CD4-positive, alpha-beta memory T cell (primary cell): Measurements from ENCODE around the gene CTNNA1. TPM values are rescaled to one million over a fixed set of nuclear protein-coding genes. Genes with fewer than 3 reads are reported as not detected.

Experiments used
- CTCF ChIA-PET: fragments of 350-600 bp; sonication (Branson Sonifier 250); formaldehyde crosslinking; loops from one replicate; lab custom pipeline; 2021; ENCODE audit warnings: inconsistent platforms; ENCODE audit not compliant: partially characterized antibody; lab: Charles Lee
- POLR2A ChIA-PET: fragments of 350-600 bp; sonication (Branson Sonifier 250); formaldehyde crosslinking; loops from one replicate; lab custom pipeline; 2021; ENCODE audit not compliant: partially characterized antibody; lab: Charles Lee
- DNase-seq, 5 donors: peaks; one replicate each; pipeline versions ENCODE4 v3.0.0 to v3.0.0-alpha.2; 2020 to 2022; ENCODE audit warnings: mixed read lengths in 1 of 5
- H3K27ac ChIP-seq: one replicate; pipeline ENCODE4 v1.7.0; 2013; ENCODE audit warnings: low read depth, low read length
- H3K27me3 ChIP-seq: 2 replicates; pipeline ENCODE4 v1.7.0; 2013; ENCODE audit warnings: mild to moderate bottlenecking, low read length, moderate library complexity; ENCODE audit not compliant: insufficient read depth
- H3K36me3 ChIP-seq: 2 replicates; pipeline ENCODE4 v1.7.0; 2013; ENCODE audit warnings: mild to moderate bottlenecking, low read length, moderate library complexity; ENCODE audit not compliant: insufficient read depth
- H3K4me1 ChIP-seq: 2 replicates; pipeline ENCODE4 v1.7.0; 2013; ENCODE audit warnings: mild to moderate bottlenecking, low read length, moderate library complexity; ENCODE audit not compliant: insufficient read depth
- H3K4me3 ChIP-seq, 2 donors: one replicate each; pipeline ENCODE4 v1.7.0; 2013; ENCODE audit warnings: low read length in 2 of 2, mild to moderate bottlenecking in 1 of 2
- H3K9me3 ChIP-seq, 2 donors: one replicate each; pipeline ENCODE4 v1.7.0; 2013; ENCODE audit warnings: low read length in 2 of 2, control low read depth in 1 of 2; ENCODE audit not compliant: control insufficient read depth in 1 of 2
- H3K27ac Mint-ChIP-seq, 7 donors: one replicate each; pipeline ENCODE4 v1.8.0; 2020 to 2021; ENCODE audit warnings: mixed read lengths in 7 of 7, mild to moderate bottlenecking in 6 of 7, inconsistent platforms in 3 of 7, moderate library complexity in 3 of 7
- H3K27me3 Mint-ChIP-seq, 2 donors: one replicate each; pipeline ENCODE4 v1.8.0; 2020 to 2021; ENCODE audit warnings: mixed read lengths in 2 of 2
- H3K36me3 Mint-ChIP-seq, 2 donors: one replicate each; pipeline ENCODE4 v1.8.0; 2020 to 2021; ENCODE audit warnings: mixed read lengths in 2 of 2, inconsistent platforms in 1 of 2, mild to moderate bottlenecking in 1 of 2
- H3K4me1 Mint-ChIP-seq, 4 donors: one replicate each; pipeline ENCODE4 v1.8.0; 2020 to 2021; ENCODE audit warnings: mixed read lengths in 4 of 4, mild to moderate bottlenecking in 1 of 4
- H3K4me3 Mint-ChIP-seq, 8 donors: one replicate each; pipeline ENCODE4 v1.8.0; 2020 to 2021; ENCODE audit warnings: mixed read lengths in 8 of 8, mild to moderate bottlenecking in 7 of 8, moderate library complexity in 6 of 8, inconsistent platforms in 3 of 8
- H3K9me3 Mint-ChIP-seq, 8 donors: one replicate each; pipeline ENCODE4 v1.8.0; 2020 to 2021; ENCODE audit warnings: mixed read lengths in 8 of 8, mild to moderate bottlenecking in 5 of 8, inconsistent platforms in 3 of 8, moderate library complexity in 1 of 8
- intact Hi-C: fragments of 100-400 bp; cut with micrococcal nuclease; formaldehyde crosslinking; loops from one replicate; pipeline ENCODE4 v1.15.1; 2023
- polyA plus RNA-seq, 2 donors: library from polyadenylated mRNA; unstranded; fragments of 300-500 nt; fragmentation: Illumina TruSeq; gene quantifications; one replicate each; pipeline ENCODE4 v1.2.3, GENCODE V29; 2021
- total RNA-seq, 2 experiments: library from RNA; stranded (reverse); gene quantifications; one replicate each; pipeline ENCODE4 v1.2.3, GENCODE V29; 2021

The CTNNA1 gene
- total and polyA plus RNA-seq, 4 experiments from 2014 or later, result 10.1 to 26.1 (median 17.4) TPM

DNA sequence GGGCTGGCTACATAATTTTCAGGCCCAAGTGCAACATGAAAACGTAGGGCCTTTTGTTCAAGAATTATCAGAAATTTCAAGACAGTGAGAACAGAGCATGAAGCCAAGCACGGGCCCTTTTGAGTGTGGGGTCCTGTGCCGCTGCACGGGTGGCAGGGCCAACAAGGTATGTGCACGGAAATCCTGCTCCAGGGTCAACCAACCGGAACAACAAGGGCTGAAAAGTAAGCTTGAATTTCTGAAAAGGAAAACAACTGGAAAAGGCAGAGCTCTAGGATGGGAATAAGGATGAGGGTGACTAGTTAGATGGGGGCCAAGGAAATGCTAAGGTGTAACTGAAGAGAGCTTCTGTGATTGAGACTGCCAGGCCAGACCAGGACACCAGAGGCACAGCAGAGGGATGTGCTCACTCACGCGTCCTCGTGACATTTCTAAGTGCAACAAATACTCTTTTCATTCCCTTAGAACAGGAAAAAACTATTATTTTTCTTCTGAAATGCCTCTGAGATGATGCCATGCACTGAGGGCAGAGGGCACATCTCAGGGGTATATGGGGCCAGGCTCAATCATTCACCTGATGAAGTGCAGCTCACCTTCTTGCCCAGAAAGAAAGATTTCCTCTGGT, 202.6 kb downstream of the CTNNA1 start:
- no peaks in the 10 kb centered on the region for H3K36me3 ChIP-seq
- Mint-ChIP-seq H3K4me3 (no peak overlapping the region), H3K27ac (no peak overlapping the region), H3K27me3 (no peaks in the 10 kb centered on the region), H3K4me1 (peaks cover 12 to 22% (median 17%) of the 10 kb centered on the region in 4 donors), H3K36me3 (peaks cover 0 to 3% of the 10 kb centered on the region in 2 donors), H3K9me3 (no peaks in the 10 kb centered on the region)
- no peaks in the 10 kb centered on the region for H3K9me3 ChIP-seq
- no peaks in the 10 kb centered on the region for H3K27me3 ChIP-seq
- POLR2A ChIA-PET, result no interaction called here
- CTCF ChIA-PET, result no interaction called here
- H3K4me1 ChIP-seq, result peaks cover 18% of the 10 kb centered on the region
- no peak overlapping the region for H3K27ac ChIP-seq
- intact Hi-C loops, result no loop called here
- DNase-seq, result no peak
- no peak overlapping the region for H3K4me3 ChIP-seq

DNA sequence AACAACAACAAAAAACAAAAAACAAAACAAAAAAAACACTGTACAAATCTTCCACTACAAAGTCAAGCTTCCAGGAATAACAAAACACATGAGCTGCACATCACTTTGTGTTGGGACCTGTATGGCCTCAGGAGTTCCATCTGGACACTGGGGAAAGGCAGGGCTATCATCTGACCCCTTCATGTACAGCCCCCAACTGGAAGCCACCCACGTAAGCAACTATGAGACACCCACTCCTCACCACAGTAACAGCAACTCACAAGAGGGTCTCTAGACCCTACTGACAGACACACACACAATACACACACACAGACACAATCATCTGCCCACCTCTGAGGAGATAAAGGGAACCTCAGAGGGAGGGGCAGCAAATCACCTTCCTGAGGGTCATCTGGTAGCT, 203.6 kb downstream of the CTNNA1 start:
- Histone ChIP-seq H3K4me3 (no peak overlapping the region), H3K27ac (no peak overlapping the region), H3K4me1 (peaks cover 18% of the 10 kb centered on the region), H3K9me3 (no peaks in the 10 kb centered on the region), H3K27me3 (no peaks in the 10 kb centered on the region), H3K36me3 (no peaks in the 10 kb centered on the region)
- intact Hi-C loops, result no loop called here
- peaks cover 12 to 22% (median 17%) of the 10 kb centered on the region in 4 donors for H3K4me1 Mint-ChIP-seq
- no peaks in the 10 kb centered on the region for H3K9me3 Mint-ChIP-seq
- H3K27ac Mint-ChIP-seq, result no peak overlapping the region
- ChIA-PET CTCF (no interaction called here), POLR2A (no interaction called here)
- no peak for DNase-seq
- no peak overlapping the region for H3K4me3 Mint-ChIP-seq
- H3K36me3 Mint-ChIP-seq, result no peaks in the 10 kb centered on the region
- H3K27me3 Mint-ChIP-seq, result no peaks in the 10 kb centered on the region

DNA sequence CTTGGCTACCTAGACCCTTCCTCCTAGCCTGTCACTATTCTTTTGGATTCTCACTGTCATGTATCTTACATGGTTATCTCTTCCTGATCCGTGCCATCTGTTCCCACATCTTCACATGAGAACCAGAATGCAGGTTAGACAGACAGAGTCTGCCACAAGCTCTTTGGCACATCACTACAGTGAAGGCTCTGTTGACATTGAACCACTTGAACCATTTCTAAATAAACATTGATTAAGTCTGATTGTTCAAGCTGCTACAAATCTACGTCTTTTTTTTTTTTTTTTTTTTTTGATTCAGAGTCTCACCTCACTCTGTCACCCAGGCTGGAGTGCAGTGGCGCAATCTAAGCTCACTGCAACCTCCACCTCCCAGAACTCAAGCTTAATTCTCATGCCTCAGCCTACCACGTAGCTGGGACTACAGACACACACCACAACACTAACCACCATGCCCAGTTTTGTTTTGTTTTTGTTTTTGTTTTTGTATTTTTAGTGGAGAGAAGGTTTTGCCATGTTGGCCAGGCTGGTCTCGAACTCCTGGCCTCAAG, 207.0 kb downstream of the CTNNA1 start:
- H3K36me3 ChIP-seq, result no peaks in the 10 kb centered on the region
- H3K4me3 ChIP-seq, result no peak overlapping the region
- Mint-ChIP-seq H3K9me3 (no peaks in the 10 kb centered on the region), H3K4me1 (peaks cover 0 to 2% (median under 1%) of the 10 kb centered on the region in 4 donors), H3K36me3 (no peaks in the 10 kb centered on the region), H3K27ac (no peak overlapping the region), H3K27me3 (no peaks in the 10 kb centered on the region), H3K4me3 (no peak overlapping the region)
- H3K27ac ChIP-seq, result no peak overlapping the region
- CTCF ChIA-PET, result interaction anchor here (1.8 kb wide), 1 partner anchor 12 kb away, joined by 4 read pairs; no protein-coding TSS in a partner anchor
- intact Hi-C loops, result no loop called here
- H3K4me1 ChIP-seq, result no peaks in the 10 kb centered on the region
- H3K27me3 ChIP-seq, result no peaks in the 10 kb centered on the region
- no peak for DNase-seq
- POLR2A ChIA-PET, result no interaction called here
- no peaks in the 10 kb centered on the region for H3K9me3 ChIP-seq

DNA sequence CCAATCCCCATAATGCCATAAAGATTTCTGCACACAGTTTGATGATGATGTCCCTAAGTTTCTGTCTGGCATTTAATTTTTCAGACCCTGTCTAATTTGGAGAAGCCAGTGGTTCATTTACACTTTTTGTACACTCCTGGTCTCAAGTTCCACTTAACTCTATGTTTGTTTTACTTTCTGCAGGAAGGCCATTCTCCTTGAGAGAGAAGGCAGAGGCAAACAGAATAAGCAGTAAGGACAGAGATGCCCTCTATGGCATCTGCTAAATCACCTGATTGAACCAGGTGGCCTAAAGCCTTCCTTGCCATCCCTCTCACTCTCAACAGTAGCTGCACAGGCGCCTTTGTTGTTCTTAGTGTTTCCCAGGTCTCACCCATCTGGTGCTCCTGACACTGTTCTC, 208.0 kb downstream of the CTNNA1 start:
- intact Hi-C loops, result no loop called here
- CTCF ChIA-PET, result no interaction called here
- POLR2A ChIA-PET, result no interaction called here
- DNase-seq, result no peak
- H3K4me1 ChIP-seq, result no peaks in the 10 kb centered on the region
- H3K36me3 Mint-ChIP-seq, result no peaks in the 10 kb centered on the region
- no peak overlapping the region for H3K27ac ChIP-seq
- H3K9me3 ChIP-seq, result no peaks in the 10 kb centered on the region
- peak overlapping the region in 1 of 7 donors; percentile 60 for H3K27ac Mint-ChIP-seq
- H3K9me3 Mint-ChIP-seq, result no peaks in the 10 kb centered on the region
- H3K4me3 ChIP-seq, result no peak overlapping the region
- H3K27me3 Mint-ChIP-seq, result no peaks in the 10 kb centered on the region
- H3K36me3 ChIP-seq, result no peaks in the 10 kb centered on the region
- peak overlapping the region in 1 of 8 donors; percentile 1 for H3K4me3 Mint-ChIP-seq
- no peaks in the 10 kb centered on the region for H3K27me3 ChIP-seq
- H3K4me1 Mint-ChIP-seq, result peaks cover 0 to 2% (median under 1%) of the 10 kb centered on the region in 4 donors

DNA sequence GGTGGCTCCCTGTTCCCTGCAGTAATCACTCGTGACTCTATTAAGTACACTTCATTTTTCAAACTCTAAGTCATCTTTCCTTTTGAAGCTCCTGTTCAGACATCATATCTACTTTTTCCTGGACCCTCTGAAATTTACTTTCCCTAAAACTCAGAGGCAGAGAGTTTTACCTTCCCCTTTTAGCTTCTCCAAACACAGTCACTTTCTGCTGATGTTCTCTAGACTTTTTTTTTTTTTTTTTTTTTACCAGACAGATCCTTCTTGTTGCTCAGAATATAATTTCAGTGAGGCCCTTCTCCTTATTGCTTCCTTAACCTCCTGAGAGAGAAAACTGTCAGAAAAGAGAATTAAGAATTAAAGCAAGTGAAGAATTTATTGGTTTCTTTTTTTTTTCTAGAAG, 208.5 kb downstream of the CTNNA1 start:
- Mint-ChIP-seq H3K9me3 (no peaks in the 10 kb centered on the region), H3K4me3 (no peak overlapping the region), H3K27me3 (no peaks in the 10 kb centered on the region), H3K27ac (peak overlapping the region in 2 of 7 donors; percentile 38 to 60), H3K4me1 (peaks cover 0 to 2% (median under 1%) of the 10 kb centered on the region in 4 donors), H3K36me3 (no peaks in the 10 kb centered on the region)
- no peaks in the 10 kb centered on the region for H3K9me3 ChIP-seq
- no peak overlapping the region for H3K27ac ChIP-seq
- H3K36me3 ChIP-seq, result no peaks in the 10 kb centered on the region
- intact Hi-C loops, result no loop called here
- ChIA-PET POLR2A (no interaction called here), CTCF (interaction anchor here (1.4 kb wide), 1 partner anchor 8 kb away, joined by 3 read pairs; no protein-coding TSS in a partner anchor)
- no peak overlapping the region for H3K4me3 ChIP-seq
- H3K4me1 ChIP-seq, result no peaks in the 10 kb centered on the region
- no peak for DNase-seq
- no peaks in the 10 kb centered on the region for H3K27me3 ChIP-seq

DNA sequence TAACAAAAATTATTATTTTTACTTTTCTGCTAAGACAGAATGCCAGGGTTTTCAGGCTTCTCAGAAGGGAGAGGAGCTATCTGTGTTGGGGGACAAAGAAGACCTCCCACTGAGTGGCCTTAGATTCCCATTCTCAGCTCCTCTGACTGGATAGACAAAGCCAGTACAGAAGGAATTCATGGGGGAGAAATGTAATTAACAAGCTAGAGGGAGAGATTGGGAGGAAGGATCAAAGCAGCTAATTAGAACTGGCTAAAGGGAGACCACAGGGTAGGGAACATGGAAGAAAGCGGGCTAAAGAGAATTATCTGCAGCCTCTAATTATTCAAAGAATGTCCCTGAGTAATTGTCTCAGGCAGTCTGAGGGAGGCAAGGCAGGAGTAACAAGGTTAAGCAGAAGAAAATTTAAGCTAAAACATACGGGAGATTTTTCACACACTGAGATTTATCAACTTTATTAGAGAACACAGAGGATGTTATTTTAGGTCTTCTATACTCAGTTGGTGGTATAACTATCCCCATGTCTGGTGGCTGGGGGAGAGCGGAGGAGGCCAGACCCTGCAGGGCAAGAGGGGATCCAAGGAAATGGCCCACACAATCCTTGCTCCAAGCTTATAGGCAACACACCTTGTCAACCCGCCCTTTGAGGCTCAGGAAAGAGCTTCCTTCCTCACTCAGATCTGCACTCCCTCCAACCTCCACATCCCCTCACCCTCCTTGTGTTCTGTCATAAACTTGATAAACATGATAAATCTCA, 209.6 kb downstream of the CTNNA1 start:
- intact Hi-C loops, result no loop called here
- ChIA-PET POLR2A (no interaction called here), CTCF (interaction anchor here (1.4 kb wide), 1 partner anchor 9 kb away, joined by 3 read pairs; no protein-coding TSS in a partner anchor)
- H3K27me3 ChIP-seq, result no peaks in the 10 kb centered on the region
- H3K4me1 ChIP-seq, result no peaks in the 10 kb centered on the region
- H3K36me3 ChIP-seq, result no peaks in the 10 kb centered on the region
- Mint-ChIP-seq H3K4me1 (peaks cover 0 to 1% (median 0%) of the 10 kb centered on the region in 4 donors), H3K27me3 (no peaks in the 10 kb centered on the region), H3K9me3 (no peaks in the 10 kb centered on the region), H3K27ac (no peak overlapping the region), H3K36me3 (no peaks in the 10 kb centered on the region), H3K4me3 (no peak overlapping the region)
- no peak overlapping the region for H3K4me3 ChIP-seq
- no peak overlapping the region for H3K27ac ChIP-seq
- no peak for DNase-seq
- no peaks in the 10 kb centered on the region for H3K9me3 ChIP-seq

DNA sequence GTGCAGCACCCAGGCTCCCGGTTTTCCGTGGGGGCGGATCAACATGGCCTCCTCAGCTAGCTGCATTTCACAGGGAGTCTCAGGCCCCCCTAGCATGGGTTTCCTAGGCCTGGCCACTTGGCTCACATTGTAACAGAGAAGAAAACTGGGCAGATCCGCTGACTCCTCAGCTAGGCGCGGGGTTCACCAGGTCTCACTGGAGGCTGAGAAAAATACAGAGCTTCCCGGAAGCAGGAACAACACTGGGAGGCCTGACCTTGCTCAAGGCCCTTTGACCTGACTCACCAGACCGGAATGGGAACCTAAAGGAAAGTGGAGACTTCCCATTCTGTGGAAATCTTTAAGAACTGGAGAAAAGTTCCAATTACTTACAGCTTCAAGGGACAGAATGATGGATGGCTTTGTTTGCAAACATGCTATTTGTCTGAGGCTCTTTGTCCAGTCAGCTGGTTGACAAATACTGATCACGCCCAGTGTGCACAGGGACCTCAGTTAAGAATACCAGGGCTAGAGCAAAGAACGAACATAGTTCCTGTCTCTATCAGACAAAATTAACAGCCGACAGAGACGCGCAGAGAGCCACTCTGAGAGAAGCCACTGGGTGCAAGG, 210.6 kb downstream of the CTNNA1 start:
- DNase-seq, result no peak
- intact Hi-C loops, result no loop called here
- H3K4me1 Mint-ChIP-seq, result no peaks in the 10 kb centered on the region
- ChIA-PET POLR2A (no interaction called here), CTCF (no interaction called here)
- H3K9me3 ChIP-seq, result no peaks in the 10 kb centered on the region
- H3K27ac ChIP-seq, result no peak overlapping the region
- no peaks in the 10 kb centered on the region for H3K36me3 Mint-ChIP-seq
- H3K36me3 ChIP-seq, result no peaks in the 10 kb centered on the region
- H3K9me3 Mint-ChIP-seq, result no peaks in the 10 kb centered on the region
- H3K4me3 ChIP-seq, result no peak overlapping the region
- no peak overlapping the region for H3K4me3 Mint-ChIP-seq
- no peaks in the 10 kb centered on the region for H3K27me3 Mint-ChIP-seq
- no peaks in the 10 kb centered on the region for H3K27me3 ChIP-seq
- H3K27ac Mint-ChIP-seq, result no peak overlapping the region
- no peaks in the 10 kb centered on the region for H3K4me1 ChIP-seq
